HG03135 (cell line): Measurements from ENCODE around the gene C14orf119.
"Not testable (repeated sequence)": the region's sequence is repeated elsewhere in the genome, so short reads cannot be mapped to it uniquely, and the experiment has no call there.

Source experiments
- ATAC-seq: cut with Tn5 transposase; IDR thresholded peaks from one replicate; pipeline ENCODE4 v1.9.1; 2021; ENCODE audit warnings: mild to moderate bottlenecking, moderate library complexity; ENCODE audit not compliant: unreplicated experiment

C14orf119 gene

GRCh38 chr14:23107620-23108019, 12.3 kb downstream of the C14orf119 start:
- ATAC-seq = not testable (repeated sequence)

GRCh38 chr14:23108169-23108568, 12.9 kb downstream of the C14orf119 start:
- not testable (repeated sequence) for ATAC-seq

DNA sequence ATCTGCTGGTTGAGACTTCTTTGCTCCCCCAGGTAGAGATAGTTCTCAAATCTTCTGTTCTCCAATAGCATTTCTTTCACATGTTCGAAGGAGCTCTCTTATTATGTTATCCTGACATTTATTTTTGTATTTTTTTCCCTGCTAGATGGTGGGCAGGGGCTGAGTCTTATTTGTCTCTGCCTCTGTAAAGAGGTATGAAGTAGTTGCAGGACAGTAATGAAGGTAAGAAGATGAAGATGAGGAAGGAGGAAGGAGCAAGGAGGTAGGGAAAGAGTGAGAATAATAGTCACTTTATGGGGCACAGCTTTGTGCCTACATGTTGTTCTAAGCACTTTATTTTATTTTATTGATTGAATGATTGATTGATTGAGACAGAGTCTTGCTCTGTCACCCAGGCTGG, 14.5 kb downstream of the C14orf119 start:
- ATAC-seq = no peak

DNA sequence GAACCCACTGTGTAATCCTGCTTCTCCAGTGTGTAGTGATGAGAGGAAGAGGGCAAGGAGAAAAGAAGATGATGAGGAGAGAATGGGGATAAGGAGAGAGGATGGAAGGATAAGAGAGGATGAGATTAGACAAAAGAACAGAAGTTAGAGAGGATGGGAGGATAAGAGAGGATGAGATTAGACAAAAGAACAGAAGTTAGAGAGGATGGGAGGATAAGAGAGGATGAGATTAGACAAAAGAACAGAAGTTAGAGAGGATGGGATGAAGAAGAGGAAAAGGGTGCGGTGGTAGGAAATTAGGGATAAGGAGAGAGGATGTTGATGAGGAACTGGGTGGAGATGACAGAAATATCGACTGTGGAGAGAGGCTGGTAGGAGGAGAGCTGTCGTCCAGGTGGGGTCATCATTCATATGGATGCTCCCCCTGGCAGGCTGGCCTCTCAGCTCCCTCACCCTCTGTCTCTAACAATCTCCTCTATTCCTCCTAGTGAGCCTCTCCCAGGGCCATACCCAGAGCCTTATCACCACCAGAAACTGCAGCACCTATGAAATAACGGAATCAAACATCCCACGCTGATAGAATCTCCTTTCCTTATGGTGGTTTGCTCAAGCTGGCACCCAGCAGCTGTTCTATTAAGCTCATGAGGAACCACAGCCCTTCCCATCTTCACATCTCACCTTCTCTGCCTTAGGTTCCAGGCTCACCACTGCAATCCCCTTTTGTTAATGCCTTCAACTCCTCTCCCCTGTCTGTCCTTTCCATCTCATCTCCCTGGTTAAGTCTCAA, 15.5 kb downstream of the C14orf119 start:
- no peak for ATAC-seq

- no peak for ATAC-seq
Observed at GRCh38 chr14:23112359-23113178, 17.3 kb downstream of the C14orf119 start.

- no peak for ATAC-seq
Observed at GRCh38 chr14:23113431-23114119, 18.3 kb downstream of the C14orf119 start.

DNA sequence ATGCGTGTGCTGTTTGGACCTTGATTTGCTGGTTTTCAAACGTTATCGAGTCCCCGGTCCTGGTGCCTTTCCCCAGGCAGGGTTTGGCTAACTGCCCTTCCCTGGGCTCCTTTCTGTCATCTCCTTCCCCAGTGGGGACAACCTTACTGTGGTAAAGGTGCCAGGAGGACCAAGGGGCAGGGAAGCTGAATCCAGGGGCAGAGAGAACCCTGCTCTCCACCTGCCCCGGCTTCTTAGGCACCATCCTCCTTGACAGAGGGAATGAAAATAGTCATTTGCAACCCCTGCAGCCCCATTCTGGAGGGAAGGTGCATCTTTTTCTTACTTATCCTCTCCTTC, 18.8 kb downstream of the C14orf119 start:
- ATAC-seq = no peak

DNA sequence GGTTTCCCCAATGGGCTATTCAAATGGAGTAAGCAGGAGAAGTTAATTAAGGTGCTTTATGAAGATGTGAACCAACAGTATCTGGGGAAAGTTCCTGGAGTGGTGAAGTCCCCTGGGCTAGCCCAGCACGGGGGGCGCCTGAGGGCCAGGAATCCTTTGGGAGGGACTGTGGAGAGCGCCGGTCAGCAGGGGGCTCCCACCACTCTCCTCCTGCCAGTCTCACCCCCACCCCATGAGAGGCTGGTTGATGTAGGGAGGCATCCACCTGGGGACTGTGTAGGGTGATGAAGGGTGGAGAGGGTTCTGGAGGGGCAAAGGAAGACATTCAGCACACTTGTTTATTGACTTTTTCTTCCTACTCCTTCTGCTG, 19.3 kb downstream of the C14orf119 start:
- ATAC-seq = no peak

DNA sequence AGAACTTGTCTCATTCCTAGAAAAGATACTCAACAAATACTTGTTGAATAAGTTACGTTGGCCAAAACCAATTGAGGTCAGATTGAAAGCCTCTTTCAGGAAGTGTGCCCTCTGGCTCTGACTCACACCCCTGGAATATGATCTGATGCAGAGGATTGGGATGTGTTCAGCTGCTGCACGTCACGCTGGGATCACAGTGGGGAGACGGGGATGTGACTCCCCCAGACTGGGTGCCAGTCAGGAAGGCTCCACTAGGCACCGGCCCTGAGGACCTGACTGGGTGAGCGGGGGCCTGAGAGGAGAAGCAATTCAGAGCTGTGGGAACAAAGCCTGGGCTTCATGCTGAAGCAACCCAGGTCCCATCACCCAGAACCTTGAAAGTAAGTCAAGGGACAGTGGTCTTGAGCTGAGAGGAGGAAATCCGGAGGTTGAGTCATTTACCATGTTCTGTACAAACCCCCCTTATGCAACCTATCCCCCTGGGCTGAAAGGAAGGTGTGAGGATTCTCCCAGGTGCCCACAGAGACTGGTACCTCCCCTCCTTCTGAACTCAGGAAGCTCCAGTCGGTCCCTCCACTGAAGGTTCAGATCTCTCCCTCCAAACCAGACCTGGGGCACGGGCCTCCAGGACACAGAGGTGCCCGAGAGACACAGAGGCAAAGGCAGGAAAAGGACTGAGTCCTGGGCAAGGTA, 19.9 kb downstream of the C14orf119 start:
- ATAC-seq = no peak

DNA sequence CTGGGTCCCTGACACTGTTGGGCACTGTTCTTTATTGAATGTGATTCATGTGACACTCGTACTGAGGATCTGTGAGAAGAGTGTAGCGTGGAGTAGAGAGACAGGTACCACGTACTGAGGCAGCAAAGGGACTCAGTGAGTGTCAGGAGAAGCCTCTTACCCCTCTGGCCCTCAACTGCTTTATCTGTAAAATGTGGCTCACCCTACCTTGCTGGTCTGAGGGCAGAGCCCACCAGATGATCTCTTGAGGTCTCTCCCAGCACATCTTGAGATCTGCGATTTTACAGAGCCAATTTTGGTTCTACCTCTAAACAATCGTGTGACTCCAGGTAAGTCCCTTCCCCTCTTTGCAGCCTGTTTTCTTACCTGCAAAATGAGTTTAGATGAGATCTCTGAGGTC, 20.6 kb downstream of the C14orf119 start:
- no peak for ATAC-seq

GRCh38 chr14:23117371-23118020, 22.2 kb downstream of the C14orf119 start:
- ATAC-seq = no peak

- ATAC-seq = no peak
Observed at GRCh38 chr14:23118506-23119362, 23.4 kb downstream of the C14orf119 start, which contains the start of gene CEBPE. CEBPE (minus strand) TSS chr14:23119255; CDS start chr14:23119091, 164 bp downstream.

- ATAC-seq = no peak
Observed at GRCh38 chr14:23119363-23120327, 24.3 kb downstream of the C14orf119 start.

DNA sequence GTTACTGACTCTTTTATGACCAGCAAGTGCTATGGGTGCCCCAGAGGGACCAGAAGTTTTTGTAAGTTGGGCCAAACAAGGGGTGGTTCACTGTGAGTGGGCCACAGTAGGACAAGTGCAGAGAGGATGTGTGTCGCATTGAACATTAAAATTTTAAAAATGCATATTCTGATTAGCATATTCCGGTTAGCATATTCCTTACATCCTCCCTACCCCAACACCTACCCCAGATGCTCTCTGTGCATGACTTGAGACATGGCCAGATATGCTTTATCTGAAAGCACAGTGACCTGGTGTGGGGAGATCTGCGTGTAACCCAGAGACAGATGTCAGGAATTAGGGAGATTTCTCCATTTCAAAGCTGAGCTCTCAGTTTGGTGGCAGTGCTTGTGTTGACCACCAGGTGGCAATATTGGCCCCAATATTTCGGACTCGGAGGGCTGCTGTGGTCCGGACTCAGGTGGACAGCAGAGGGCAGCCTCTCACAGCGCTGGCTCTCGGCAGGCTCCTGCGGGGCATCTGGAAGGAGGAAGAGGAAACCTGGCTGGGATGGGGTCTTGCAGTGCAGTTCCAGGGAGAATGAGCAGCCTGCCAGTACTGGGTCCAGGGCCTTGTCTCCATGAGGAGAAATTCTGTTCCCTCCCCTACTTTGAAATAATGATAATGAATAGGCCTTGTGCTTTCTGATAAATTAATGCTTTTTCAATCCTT, 25.4 kb downstream of the C14orf119 start:
- ATAC-seq = no peak

DNA sequence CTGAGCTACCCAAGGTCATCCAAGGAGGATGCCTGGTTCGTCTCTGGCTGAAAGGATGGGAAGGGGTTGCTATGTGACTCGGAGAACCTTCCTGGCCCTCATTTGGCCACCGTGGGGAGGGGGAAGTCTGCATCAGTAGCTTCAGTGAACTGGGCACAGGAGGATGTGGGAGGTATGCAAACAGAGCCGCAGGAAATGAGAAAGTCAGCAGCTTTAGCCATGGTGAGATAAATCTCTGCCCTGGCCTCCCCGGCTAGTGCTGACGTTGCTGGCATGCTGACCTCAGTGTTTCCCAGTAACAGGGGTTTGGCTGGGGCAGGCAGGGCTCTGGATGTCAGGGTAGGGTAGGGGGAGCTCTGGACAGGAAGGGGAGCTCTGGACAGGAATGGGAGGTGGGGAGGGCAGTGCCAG, 26.1 kb downstream of the C14orf119 start:
- ATAC-seq = no peak

DNA sequence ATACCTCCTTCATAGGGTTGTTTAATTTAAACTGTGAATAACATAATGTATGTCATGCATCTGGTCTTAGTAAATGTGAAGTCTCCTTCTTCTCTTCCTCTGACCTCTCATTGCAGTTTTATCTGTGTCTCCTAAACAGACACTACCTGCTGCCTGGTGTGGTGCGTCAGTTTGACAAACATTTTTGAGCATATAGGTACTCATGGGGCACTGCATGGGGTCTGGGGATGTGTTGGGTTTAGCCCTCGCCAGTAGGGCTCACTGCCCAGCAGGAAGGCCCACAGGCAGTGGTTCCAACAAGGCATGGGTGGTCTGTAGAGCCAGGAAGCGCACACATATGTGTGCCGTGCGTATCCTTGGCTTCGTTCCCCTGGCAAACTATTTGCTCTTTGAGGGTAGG, 26.8 kb downstream of the C14orf119 start:
- no peak for ATAC-seq

GRCh38 chr14:23123419-23123818, 28.1 kb downstream of the C14orf119 start:
- no peak for ATAC-seq
